T1000 (cell line): ENCODE data around the gene PPFIA3.
A peak's percentile ranks its signal among the peaks of the same experiment; 100 is the strongest.
"Not testable (repeated sequence)": the region's sequence is repeated elsewhere in the genome, so short reads cannot be mapped to it uniquely, and the experiment has no call there.

Experiments
- DNase-seq: peaks from one replicate; lab custom pipeline; 2025; ENCODE audit warnings: mixed read lengths; lab: John Stamatoyannopoulos, UW

The PPFIA3 gene

GRCh38 chr19:49103331-49104085 lies 15.8 kb upstream of the PPFIA3 start:
- DNase-seq, result no peak

DNA sequence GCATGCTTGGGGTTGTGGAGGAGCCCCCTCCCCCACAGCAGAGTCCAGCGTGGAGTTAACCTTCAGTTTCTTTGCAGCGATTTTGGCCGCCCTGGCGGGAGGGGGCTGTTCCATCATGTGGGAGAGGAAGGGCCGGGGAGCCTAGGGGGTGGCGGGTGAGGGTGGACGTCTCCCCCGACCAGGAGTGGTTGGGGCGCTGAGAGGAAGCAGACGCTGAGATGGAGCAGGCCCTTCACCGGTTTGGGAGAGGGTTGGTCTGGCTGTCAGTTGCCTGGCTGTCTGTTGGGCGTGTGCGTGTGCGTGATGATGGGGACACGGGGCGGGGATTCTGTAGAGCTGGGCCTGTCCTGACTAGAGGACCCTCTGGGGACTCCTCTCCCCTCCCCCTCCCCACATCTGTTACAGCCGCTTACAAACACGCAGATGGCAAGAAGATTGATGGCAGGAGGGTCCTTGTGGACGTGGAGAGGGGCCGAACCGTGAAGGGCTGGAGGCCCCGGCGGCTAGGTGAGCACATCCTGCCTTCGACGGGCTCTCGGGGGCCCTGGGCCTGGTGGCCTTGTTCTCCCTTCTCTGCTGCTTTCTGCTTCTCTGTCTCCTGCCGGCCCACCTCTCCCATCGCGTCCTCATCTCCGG lies 15.0 kb upstream of the PPFIA3 start:
- no peak for DNase-seq

GRCh38 chr19:49106648-49107135 lies 12.7 kb upstream of the PPFIA3 start:
- no peak for DNase-seq

- no peak for DNase-seq
These were observed 11.5 kb upstream of the PPFIA3 start for GRCh38 chr19:49107625-49108459.

- DNase-seq, result no peak
These were observed 10.3 kb upstream of the PPFIA3 start for GRCh38 chr19:49109051-49109450.

- DNase-seq, result no peak
These were observed 9.6 kb upstream of the PPFIA3 start for GRCh38 chr19:49109569-49110233.

GRCh38 chr19:49110567-49110966 lies 8.8 kb upstream of the PPFIA3 start:
- DNase-seq, result no peak

GRCh38 chr19:49111218-49111998 lies 7.9 kb upstream of the PPFIA3 start:
- no peak for DNase-seq

GRCh38 chr19:49113762-49114629 lies 5.3 kb upstream of the PPFIA3 start, which contains the start of gene LIN7B:
TSS of gene LIN7B (plus strand) at chr19:49114370. CDS start at chr19:49114405, 35 bp downstream.
- peak; percentile 71 for DNase-seq

- no peak for DNase-seq
These were observed 4.5 kb upstream of the PPFIA3 start for GRCh38 chr19:49114630-49115363.

DNA sequence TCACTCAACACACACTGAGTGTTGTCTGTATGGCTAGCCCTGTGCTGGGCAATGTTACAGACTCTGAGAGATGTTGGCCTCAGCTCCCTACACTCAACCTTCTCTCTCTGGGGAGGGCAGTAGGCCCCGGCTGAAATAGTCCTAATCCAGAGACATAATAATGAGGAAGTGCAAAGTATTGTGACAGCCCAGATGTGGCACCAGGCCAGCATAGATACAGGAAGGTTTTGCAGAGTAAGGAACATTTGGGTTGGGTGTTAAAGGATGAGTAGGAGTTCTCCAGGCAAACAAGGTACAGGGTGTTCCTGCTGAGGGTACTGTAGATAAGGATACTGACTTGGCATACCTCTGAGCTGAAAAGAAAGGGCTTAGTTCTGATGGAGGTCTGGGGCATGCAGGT lies 2.8 kb upstream of the PPFIA3 start:
- no peak for DNase-seq

DNA sequence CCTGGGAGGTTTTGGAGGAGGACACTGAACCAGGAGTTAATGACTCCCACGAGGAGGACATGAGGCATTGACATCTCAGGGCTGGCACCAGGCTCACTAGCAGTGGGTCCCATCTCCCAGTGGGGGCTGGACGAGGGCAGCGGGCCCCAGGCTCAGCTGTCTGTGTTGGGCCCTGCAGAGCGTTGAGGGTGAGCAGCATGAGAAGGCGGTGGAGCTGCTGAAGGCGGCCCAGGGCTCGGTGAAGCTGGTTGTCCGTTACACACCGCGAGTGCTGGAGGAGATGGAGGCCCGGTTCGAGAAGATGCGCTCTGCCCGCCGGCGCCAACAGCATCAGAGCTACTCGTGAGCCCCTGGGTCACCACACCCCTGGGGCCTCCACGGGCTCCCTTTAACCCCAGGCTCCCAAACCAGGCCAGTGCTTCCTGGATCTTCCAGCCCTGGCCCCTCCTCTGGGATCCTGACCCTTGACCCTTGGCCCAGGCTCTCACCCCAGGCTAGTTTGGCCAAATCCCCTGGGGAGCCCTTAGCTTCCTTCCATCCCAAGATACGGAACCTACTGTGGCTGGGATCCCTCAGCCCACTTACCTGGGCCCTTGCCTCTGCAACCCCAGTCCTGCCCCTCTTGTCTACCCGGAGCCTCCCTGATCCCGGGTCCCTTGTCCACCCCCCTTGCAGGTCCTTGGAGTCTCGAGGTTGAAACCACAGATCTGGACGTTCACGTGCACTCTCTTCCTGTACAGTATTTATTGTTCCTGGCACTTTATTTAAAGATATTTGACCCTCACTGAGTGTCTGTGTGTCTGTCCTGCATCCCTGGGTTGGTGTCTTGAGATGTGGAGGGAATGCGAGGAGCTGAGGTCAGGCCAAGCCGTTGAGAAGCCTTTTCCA lies 1.4 kb upstream of the PPFIA3 start:
- DNase-seq, result no peak

GRCh38 chr19:49118565-49119410 lies 556 bp upstream of the PPFIA3 start, which contains the start of gene C19orf73:
TSS of gene C19orf73 (minus strand) at chr19:49119143. CDS start at chr19:49119022, 121 bp downstream.
- peak; percentile 88 for DNase-seq

- DNase-seq, result no peak
These were observed 960 bp downstream of the PPFIA3 start for GRCh38 chr19:49120325-49120683.

DNA sequence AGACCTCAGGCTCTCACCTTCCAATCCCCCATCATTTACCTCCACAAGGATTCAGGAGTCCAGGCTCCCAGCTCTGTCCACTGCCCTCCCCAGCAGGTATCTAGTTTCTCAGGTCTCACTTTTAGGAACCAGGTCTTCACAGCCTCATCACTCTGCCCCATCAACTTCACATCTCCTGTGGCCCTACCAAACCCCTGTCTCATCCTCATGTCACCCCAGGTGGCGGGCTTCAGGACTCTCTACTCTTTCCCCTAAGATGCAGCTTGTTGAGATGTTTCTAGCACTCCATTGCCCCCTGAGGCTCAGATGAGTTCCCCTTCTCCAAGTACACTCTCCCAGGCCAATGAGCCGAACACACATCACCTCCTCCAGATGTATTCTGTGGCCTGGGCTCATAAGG lies 1.5 kb downstream of the PPFIA3 start:
- no peak for DNase-seq

DNA sequence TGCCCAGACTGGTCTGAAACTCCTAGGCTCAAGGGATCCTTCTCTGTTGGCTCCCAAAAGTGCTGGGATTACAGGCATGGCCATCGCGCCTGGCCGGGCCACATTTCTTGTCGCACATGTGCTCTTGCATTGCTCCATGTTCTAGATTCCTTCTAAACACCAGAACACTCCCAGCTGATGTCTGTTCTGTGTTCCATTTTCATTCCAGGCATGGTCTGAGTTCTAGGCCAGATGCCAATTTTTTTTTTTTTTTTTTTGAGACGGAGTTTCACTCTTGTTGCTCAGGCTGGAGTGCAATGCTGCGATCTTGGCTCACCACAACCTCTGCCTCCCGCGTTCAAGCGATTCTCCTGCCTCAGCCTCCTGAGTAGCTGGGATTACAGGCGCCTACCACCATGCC lies 2.5 kb downstream of the PPFIA3 start:
- not testable (repeated sequence) for DNase-seq

DNA sequence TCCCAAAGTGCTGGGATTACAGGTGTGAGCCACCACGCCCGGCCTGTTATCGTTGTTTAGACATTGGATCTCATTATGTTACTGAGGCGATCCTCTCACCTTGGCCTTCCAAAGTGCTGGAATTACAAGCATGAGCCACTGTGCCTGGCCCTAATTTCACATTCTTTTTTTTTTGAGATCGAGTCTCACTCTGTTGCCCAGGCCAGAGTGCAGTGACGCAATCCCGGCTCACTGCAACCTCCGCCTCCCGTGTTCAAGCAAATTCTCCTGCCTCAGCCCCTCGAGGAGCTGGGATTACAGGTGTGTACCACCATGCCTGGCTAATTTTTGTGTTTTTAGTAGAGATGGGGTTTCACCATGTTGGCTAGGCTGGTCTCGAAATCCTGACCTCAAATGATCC lies 3.9 kb downstream of the PPFIA3 start:
- DNase-seq, result not testable (repeated sequence)
